COLO668 (cell line): ENCODE results near the gene ALCAM.

Source experiments
- DNase-seq: peaks from one replicate; lab custom pipeline; 2025; ENCODE audit not compliant: unreplicated experiment; lab: John Stamatoyannopoulos, UW

The ALCAM gene

DNA sequence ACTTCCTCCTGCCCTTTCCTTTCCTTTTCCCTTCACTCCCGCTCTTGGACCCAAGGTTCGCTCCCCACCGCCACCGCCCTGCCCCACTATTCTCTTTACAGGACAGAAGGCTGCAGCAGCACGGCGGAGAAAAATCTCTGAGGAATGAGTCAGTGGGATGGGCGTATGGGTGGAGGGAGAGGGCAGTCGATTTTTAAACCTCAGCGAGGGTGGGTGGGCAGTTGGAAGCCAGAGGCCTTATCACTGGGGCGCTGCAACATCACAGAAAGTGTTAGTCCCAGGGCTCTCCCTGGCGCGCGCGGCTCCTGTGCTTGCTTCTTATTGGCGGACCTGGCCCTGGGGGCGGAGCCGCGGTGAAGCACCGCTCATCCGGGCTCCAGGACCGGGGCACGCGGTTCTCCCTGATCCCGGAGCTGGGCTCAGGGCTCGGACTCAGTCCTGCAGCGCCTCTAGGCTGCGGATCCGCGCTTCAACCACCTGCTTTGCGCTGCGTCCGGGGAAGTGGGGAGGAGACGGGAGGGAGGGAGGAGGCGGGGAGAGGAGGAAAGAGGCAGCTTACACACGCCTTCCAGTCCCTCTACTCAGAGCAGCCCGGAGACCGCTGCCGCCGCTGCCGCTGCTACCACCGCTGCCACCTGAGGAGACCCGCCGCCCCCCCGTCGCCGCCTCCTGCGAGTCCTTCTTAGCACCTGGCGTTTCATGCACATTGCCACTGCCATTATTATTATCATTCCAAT lies at the start of gene ALCAM:
Gene ALCAM, plus strand, starts transcription at position 584 of the 737 bp plus-strand sequence.
- DNase-seq: peak; percentile 91

GRCh38 chr3:105317841-105318240 lies 48.9 kb upstream of the ALCAM start:
- no peak for DNase-seq

- DNase-seq: no peak
Measured at GRCh38 chr3:105322570-105323273, 44.0 kb upstream of the ALCAM start.

DNA sequence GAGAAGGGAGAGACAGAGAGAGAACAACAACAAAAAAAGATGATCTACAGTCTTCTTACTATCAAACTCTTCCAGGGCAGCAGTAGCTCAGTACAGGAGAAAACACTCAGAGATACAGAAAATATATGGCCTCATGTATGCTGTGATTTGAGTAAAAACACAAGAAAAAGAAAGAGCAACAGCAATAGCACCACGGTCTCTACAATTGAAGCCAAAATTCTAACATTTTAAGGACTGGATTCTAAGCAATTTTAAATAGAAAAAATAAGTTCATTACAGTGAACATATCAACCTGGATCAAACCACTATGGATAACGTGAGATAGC lies 43.5 kb upstream of the ALCAM start:
- no peak for DNase-seq

DNA sequence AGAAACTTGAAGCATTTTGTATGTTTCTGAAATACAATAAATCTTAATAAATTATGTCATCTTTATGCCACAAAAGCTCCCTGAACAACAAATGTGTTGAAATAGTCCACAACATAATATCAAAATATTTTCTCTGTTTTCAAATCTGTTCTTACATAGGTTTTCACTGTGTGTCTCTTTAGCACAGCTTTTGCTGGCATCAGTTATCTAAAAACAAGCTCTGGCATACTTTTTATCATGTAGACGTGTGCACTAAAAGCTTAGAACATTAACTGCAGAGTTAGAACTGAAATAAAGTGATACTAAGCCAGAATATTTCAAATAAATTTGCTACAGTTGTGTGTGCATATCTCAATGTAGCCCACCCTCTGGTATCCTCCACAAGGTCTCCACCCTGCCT lies 41.8 kb upstream of the ALCAM start:
- no peak for DNase-seq

- DNase-seq: no peak
Measured at GRCh38 chr3:105327662-105328337, 38.9 kb upstream of the ALCAM start.

GRCh38 chr3:105328338-105328730 lies 38.4 kb upstream of the ALCAM start:
- DNase-seq: no peak

- DNase-seq: no peak
Measured at GRCh38 chr3:105332961-105333360, 33.7 kb upstream of the ALCAM start.

- DNase-seq: no peak
Measured at GRCh38 chr3:105334138-105334882, 32.4 kb upstream of the ALCAM start.

- no peak for DNase-seq
Measured at GRCh38 chr3:105339946-105340345, 26.8 kb upstream of the ALCAM start.

DNA sequence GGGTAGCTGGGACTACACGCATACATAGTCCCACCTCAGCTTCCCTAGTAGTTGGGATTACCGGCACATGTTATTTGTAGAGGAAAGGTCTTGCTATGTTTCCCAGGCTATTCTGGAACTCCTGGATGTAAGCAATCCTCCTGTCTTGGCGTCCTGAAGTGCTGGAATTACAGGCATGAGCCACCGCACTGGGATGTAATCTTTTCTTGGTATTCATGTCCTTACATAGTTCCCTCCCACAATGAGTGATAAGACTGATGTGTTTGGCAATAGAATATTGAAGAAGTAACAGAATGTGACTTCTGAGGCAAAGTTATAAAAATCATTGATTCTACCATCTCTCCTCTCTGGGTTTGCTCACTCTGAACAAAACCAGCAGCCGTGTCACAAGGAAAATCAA lies 22.7 kb upstream of the ALCAM start:
- no peak for DNase-seq

GRCh38 chr3:105345156-105345555 lies 21.6 kb upstream of the ALCAM start:
- DNase-seq: no peak

DNA sequence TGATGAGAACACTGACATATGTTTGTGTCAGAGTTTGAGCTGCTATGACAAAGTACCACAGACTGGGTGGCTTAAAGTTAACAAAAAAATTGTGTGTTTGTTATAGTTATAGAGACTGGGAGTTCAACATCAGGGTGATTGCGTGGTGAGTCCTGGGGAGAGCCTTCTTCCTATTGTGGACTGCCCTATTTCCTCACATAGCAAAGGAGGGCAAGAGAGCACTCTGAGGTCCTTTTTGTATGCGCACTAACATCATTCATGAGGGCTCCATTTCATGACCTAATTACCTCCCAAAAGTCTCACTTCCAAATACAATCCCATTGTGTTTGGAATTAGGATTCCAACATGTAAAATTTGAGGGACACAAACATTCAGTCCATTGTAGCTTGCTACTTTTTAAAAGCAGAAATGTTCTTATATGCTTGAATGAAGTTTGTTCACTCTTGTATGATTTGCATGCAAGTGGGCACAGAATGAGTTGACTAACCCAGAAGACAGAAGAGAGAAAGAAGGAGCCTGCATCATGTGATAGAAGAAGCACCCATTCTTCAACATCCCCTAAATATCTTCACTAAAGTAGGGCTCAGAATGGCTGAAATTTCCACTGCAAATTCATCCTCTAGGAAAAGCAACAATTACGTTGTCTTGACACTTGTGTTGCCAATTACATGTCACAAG lies 18.9 kb upstream of the ALCAM start:
- no peak for DNase-seq

- DNase-seq: no peak
Measured at GRCh38 chr3:105348307-105348706, 18.4 kb upstream of the ALCAM start.

DNA sequence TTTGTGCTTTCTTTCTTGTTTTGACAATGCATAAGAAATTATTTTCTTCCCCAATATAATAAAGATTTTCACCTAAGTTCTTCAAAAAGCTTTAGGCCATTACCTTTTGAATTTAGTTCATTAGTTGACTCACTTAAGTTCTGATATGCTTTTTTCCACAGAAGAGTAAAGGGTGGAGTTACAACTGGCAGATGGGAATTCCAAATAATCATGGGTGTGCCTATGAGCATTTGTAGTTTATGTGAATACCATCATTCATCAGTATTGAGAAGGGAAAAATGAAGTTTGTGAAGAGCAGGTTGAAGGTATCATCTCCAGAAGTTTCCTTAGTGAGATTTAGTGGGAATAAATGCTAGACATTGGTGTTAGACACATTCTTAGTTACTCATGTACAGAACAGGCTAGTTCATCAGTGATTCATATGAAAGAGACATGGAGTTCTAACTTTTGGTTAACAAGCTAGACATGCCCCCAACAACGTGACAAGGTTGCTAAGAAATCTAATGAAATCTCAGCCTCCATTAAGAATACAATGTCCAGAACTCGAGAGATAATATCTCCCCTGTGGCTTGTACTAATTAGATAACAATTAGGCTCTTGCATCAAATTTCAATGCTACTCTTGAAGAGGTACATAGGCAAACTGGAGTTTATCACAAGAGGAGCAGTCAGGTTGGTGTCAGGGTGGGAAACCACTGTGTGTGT lies 16.9 kb upstream of the ALCAM start:
- no peak for DNase-seq

GRCh38 chr3:105351821-105352220 lies 14.9 kb upstream of the ALCAM start:
- DNase-seq: no peak

DNA sequence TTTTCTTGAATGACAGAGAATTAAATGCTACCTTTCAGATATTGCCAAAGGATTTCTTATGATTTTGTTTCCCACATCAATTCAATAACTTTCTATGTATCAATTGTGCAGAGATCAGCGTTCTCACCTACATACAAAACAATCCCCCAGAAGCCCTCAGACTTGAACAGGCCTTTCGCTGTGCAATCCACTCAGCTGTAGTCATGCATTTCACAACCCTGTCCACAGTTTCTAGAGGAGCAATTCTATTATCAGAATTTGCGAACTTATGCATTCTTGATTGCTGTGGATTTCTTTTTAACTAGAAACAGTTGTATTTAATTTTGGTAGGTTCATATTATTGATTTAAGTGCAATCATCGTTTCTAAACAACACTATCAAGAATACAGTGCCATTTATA lies 13.7 kb upstream of the ALCAM start:
- DNase-seq: no peak

DNA sequence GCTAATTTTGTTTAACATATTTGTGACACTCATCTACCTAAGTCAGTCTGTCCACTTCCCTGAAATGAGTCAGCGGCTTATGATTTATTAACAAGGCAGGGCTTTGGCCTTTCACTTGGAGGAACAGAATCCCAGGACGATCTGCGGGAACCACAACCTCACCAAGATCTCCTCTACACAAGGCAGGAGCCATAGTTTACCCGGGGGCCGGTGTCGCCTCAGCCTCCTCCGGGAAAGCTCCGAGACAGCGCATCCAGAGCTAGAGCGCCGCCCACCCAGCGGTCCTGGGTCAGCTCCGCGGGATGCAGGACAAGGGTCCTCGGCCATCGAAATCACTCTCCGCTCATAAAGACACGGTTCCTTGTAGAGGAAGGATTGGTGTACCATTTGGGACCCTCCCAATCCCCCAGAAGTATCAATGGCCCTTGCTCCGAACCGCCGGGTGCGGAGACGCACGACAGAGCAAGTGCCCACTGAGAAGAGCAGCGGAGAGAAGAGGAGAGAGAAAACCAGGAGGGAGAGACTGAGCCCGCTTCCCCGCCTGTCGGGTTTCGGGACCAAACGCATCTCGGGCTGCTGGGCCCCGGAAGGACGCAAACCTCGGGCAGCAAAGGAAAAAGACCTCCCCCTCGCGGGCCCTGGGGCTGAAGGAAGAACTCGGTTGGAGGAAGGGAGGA lies 13.1 kb upstream of the ALCAM start:
- DNase-seq: no peak

GRCh38 chr3:105354429-105354828 lies 12.3 kb upstream of the ALCAM start:
- DNase-seq: no peak
